ENCODE results near the gene AVL9.

DNA sequence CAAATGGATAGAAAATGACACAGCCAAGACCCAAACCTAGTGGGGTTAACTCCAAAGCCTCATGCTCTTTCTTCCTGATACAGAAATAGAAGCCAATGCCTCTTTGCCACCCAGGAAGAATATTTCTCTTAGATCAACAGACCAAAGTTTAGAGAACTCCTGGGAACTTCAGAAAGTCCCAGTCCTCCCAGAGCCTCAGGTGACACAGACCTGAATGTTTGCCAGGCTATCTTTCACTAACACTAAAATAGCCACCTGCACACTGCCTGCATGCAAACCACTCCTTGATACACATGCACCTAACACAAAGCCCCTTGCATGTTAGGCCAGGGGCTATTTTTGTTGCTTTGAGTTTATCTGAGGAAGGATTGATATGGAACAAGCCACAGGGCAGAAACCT is 32.8 kb upstream of the AVL9 start:
- no peak for TF ChIP-seq TARDBP (IDR thresholded peaks at IDR 0.05)
- TF ChIP-seq FOXM1 (IDR thresholded peaks at IDR 0.05; ENCODE audit: borderline replicate concordance) = no peak
- no peak for TF ChIP-seq SP1 (IDR thresholded peaks at IDR 0.05)
- TF ChIP-seq BHLHE40 (IDR thresholded peaks at IDR 0.05; ENCODE audit: borderline replicate concordance) = no peak
- no peak for TF ChIP-seq PKNOX1 (IDR thresholded peaks at IDR 0.05)

Data from HEK293T (cell line).